Mesothelial cell of epicardium (in vitro differentiated cells): ENCODE data around the gene TCEAL9. TPM values are rescaled to one million over a fixed set of nuclear protein-coding genes. Genes with fewer than 3 reads are reported as not detected.
"Not testable (repeated sequence)": the region's sequence is repeated elsewhere in the genome, so short reads cannot be mapped to it uniquely, and the experiment has no call there.

Source experiments
- DNase-seq, 2 experiments: peaks; one replicate each; pipeline ENCODE4 v3.0.0; 2021; ENCODE audit warnings: low spot score in 2 of 2; ENCODE audit not compliant: unreplicated experiment in 2 of 2
- H3K27ac Mint-ChIP-seq: 2 replicates; pipeline ENCODE4 v1.8.0; 2021; ENCODE audit warnings: mixed read lengths
- H3K27me3 Mint-ChIP-seq: 2 replicates; pipeline ENCODE4 v1.8.0; 2021; ENCODE audit warnings: low read depth, mixed read lengths
- H3K36me3 Mint-ChIP-seq: 2 replicates; pipeline ENCODE4 v1.8.0; 2021; ENCODE audit warnings: mixed read lengths
- H3K4me1 Mint-ChIP-seq: 2 replicates; pipeline ENCODE4 v1.8.0; 2021; ENCODE audit warnings: mixed read lengths
- H3K4me3 Mint-ChIP-seq: 2 replicates; pipeline ENCODE4 v1.8.0; 2021; ENCODE audit warnings: mild to moderate bottlenecking, moderate library complexity, mixed read lengths
- H3K9me3 Mint-ChIP-seq: 2 replicates; pipeline ENCODE4 v1.8.0; 2021; ENCODE audit warnings: mixed read lengths
- CTCF ChIP-seq: fragments of 200-600 bp; sonication (generic); IDR thresholded peaks from one replicate; pipeline ENCODE4 v1.5.0; 2021; ENCODE audit warnings: antibody characterized with exemption; ENCODE audit not compliant: unreplicated experiment
- total RNA-seq: library from RNA; stranded (reverse); gene quantifications from 3 replicates; pipeline ENCODE4 v1.2.1, GENCODE V29; 2021

Gene TCEAL9
- total RNA-seq, 1 donor from 2014 or later: 60.1 TPM

- Mint-ChIP-seq H3K4me1 (peaks cover 26% of the 10 kb centered on the region), H3K27me3 (no peaks in the 10 kb centered on the region), H3K9me3 (peaks cover 12% of the 10 kb centered on the region), H3K4me3 (peak overlapping the region; percentile 93), H3K36me3 (peaks cover 9% of the 10 kb centered on the region), H3K27ac (peak overlapping the region; percentile 98)
- TF ChIP-seq CTCF: no peak
- no peak for DNase-seq
These were observed 552 bp downstream of the TCEAL9 start for GRCh38 chrX:103356858-103357257.

- H3K9me3 Mint-ChIP-seq: peaks cover 17% of the 10 kb centered on the region
- peak overlapping the region; percentile 93 for H3K4me3 Mint-ChIP-seq
- H3K36me3 Mint-ChIP-seq: peaks cover 9% of the 10 kb centered on the region
- H3K4me1 Mint-ChIP-seq: peaks cover 32% of the 10 kb centered on the region
- peak overlapping the region; percentile 98 for H3K27ac Mint-ChIP-seq
- H3K27me3 Mint-ChIP-seq: no peaks in the 10 kb centered on the region
- DNase-seq: no peak
- TF ChIP-seq CTCF: no peak
These were observed 1.6 kb downstream of the TCEAL9 start for GRCh38 chrX:103357871-103358270.

GRCh38 chrX:103359605-103360004 lies 3.3 kb downstream of the TCEAL9 start:
- not testable (repeated sequence) for H3K27me3 Mint-ChIP-seq, H3K36me3 Mint-ChIP-seq, H3K4me3 Mint-ChIP-seq, DNase-seq, H3K27ac Mint-ChIP-seq
- Mint-ChIP-seq H3K4me1 (peaks cover 33% of the 10 kb centered on the region), H3K9me3 (peaks cover 26% of the 10 kb centered on the region)

- H3K36me3 Mint-ChIP-seq: peaks cover 9% of the 10 kb centered on the region
- H3K4me3 Mint-ChIP-seq: no peak overlapping the region
- no peak for TF ChIP-seq CTCF
- no peak for DNase-seq
- H3K27ac Mint-ChIP-seq: peak overlapping the region; percentile 60
- H3K27me3 Mint-ChIP-seq: no peaks in the 10 kb centered on the region
- H3K4me1 Mint-ChIP-seq: peaks cover 33% of the 10 kb centered on the region
- peaks cover 26% of the 10 kb centered on the region for H3K9me3 Mint-ChIP-seq
These were observed 3.8 kb downstream of the TCEAL9 start for GRCh38 chrX:103360092-103360491.

GRCh38 chrX:103360916-103361315 lies 4.6 kb downstream of the TCEAL9 start:
- Mint-ChIP-seq H3K27me3 (no peaks in the 10 kb centered on the region), H3K4me3 (no peak overlapping the region), H3K9me3 (peaks cover 34% of the 10 kb centered on the region), H3K4me1 (peaks cover 33% of the 10 kb centered on the region), H3K36me3 (peaks cover 9% of the 10 kb centered on the region), H3K27ac (peak overlapping the region; percentile 60)
- TF ChIP-seq CTCF: no peak
- no peak for DNase-seq

GRCh38 chrX:103361798-103362197 lies 5.5 kb downstream of the TCEAL9 start:
- peaks cover 33% of the 10 kb centered on the region for H3K4me1 Mint-ChIP-seq
- H3K36me3 Mint-ChIP-seq: peaks cover 9% of the 10 kb centered on the region
- H3K9me3 Mint-ChIP-seq: peaks cover 41% of the 10 kb centered on the region
- TF ChIP-seq CTCF: no peak
- DNase-seq: no peak
- peak overlapping the region; percentile 60 for H3K27ac Mint-ChIP-seq
- H3K27me3 Mint-ChIP-seq: no peaks in the 10 kb centered on the region
- H3K4me3 Mint-ChIP-seq: no peak overlapping the region
